HG03571 (cell line): ENCODE measurements around the gene DPT.
"Not testable (repeated sequence)": the region's sequence is repeated elsewhere in the genome, so short reads cannot be mapped to it uniquely, and the experiment has no call there.

Source experiments
- ATAC-seq: cut with Tn5 transposase; IDR thresholded peaks from one replicate; pipeline ENCODE4 v1.9.1; 2021; ENCODE audit not compliant: unreplicated experiment

The DPT gene

GRCh38 chr1:168728473-168729404 lies at the start of gene DPT:
Gene DPT (minus strand): TSS chr1:168729206. CDS start chr1:168729174, 32 bp downstream.
- ATAC-seq = no peak

- no peak for ATAC-seq
Observed at GRCh38 chr1:168775366-168775765, 46.4 kb upstream of the DPT start.

DNA sequence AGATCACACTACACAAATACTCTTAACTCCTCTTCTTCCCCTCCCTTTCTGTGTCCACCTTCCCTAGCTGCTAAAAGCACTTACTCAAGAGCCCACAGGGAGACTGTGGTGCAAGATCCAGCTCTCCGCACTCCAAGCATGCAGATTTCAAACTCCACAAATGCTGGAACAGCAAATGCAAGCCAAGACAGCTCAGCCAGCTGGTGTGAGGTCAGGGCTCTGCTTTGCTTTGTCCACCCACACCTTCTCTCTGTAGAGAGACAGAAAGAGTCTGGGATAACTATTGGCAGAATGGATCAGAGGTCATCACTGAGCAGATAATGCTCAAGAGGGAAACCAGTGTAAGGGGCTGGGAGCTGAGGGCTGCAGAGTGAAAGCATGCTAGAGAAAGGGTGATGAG lies 45.2 kb upstream of the DPT start:
- ATAC-seq = no peak

- no peak for ATAC-seq
Observed at GRCh38 chr1:168772428-168773060, 43.5 kb upstream of the DPT start.

- ATAC-seq = no peak
Observed at GRCh38 chr1:168771104-168771630, 42.2 kb upstream of the DPT start.

DNA sequence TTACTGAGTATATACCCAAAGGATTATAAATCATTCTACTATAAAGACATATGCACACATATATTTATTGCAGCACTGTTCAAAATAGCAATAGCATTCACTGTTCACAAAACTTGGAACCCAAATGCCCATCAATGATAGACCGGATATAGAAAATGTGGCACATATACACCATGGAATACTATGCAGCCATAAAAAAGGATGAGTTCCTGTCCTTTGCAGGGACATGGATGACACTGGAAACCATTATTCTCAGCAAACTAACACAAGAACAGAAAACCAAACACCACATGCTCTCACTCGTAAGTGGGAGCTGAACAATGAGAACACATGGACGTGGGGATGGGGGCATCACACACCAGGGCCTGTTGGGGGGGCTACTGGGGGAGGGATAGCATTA lies 40.9 kb upstream of the DPT start:
- not testable (repeated sequence) for ATAC-seq

DNA sequence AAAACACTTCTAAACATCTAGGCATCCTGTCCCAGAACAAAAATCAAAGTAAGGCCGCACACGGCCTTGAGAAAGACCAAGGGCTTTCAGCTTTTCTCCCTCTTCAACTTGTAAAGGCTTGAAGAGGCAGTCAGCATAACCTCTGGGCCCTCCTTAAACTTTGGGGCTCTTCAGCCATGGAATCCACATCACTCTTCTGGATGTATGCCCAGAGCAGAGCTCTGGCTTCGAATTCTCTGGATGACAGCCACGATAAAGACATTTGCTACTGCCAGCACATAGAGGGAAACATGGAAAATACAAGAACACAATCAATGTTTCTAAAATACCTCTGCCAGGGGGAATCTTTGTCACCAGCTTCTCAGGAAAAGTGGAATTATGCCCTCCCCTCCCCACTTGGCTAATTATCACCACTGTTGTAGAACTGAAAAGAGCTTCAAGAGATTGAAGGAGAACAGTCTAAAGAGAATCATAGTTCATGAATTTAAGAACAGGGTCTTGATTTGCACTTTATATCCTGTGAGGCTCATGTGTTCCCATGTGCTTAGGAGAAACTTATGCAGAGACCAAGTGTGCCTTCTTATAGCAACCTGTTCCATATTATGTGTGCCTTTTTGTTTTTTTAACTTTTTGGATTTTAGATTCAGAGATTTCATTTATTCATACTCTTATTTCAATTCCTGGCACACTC lies 39.0 kb upstream of the DPT start:
- no peak for ATAC-seq

- ATAC-seq = no peak
Observed at GRCh38 chr1:168766568-168766967, 37.6 kb upstream of the DPT start.

GRCh38 chr1:168763031-168763430 lies 34.0 kb upstream of the DPT start:
- ATAC-seq = no peak

DNA sequence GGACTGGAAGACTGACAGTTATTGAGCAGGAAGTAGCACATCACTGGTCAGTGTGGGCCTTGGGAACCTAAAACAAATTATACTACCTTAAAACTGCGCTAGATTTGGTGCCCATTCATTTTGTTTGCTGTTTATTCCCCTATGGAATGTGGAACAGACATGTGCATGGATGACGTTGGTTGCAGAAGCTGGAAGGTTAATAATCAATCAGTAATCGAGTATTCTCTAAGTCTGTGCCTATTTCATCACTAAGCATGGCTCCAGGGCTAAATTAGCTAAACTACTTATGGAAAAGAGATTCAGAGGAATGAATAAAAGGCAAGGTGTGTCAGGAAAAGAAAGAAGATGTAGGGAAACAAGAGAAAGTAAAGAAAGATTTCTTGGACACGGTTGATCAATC lies 33.5 kb upstream of the DPT start:
- ATAC-seq = no peak

DNA sequence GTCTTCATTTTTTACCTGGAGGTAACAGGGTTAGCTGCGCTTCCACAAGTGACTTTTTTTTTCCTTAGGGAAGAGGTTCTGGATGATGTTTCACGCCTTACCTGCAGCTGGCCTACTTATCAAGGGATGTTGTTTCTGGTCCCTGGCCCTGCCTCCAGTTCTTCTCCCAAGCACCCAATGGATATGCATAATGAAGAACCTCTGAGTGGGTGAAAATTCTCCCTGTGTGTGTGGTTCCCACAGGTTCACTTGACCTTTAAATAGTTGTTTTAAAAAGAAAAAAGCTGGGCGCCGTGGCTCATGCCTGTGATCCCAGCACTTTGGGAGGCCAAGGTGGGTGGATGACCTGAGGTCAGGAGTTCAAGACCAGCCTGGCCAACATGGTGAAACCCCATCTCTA lies 31.8 kb upstream of the DPT start:
- no peak for ATAC-seq

DNA sequence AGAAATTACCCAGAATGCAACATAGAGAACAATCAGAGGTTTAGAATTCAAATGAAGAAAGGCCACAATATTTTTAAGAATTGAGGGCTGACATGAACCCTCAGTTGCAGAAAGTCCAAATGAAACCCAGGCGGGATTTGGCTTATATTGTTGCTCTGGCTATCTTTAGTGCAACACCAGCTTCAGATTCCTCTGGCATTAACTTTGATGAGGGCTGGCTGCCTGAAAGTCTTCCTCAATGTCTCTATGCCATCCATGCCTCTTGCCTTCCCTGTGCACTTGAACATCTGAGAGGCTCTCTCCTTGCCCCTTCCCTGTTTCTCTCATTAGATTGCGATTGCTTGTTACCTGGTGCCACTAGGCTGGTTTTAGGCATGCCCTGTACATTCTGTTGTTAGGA lies 31.2 kb upstream of the DPT start:
- no peak for ATAC-seq

- no peak for ATAC-seq
Observed at GRCh38 chr1:168759077-168759476, 30.1 kb upstream of the DPT start.

GRCh38 chr1:168758503-168758902 lies 29.5 kb upstream of the DPT start:
- no peak for ATAC-seq

DNA sequence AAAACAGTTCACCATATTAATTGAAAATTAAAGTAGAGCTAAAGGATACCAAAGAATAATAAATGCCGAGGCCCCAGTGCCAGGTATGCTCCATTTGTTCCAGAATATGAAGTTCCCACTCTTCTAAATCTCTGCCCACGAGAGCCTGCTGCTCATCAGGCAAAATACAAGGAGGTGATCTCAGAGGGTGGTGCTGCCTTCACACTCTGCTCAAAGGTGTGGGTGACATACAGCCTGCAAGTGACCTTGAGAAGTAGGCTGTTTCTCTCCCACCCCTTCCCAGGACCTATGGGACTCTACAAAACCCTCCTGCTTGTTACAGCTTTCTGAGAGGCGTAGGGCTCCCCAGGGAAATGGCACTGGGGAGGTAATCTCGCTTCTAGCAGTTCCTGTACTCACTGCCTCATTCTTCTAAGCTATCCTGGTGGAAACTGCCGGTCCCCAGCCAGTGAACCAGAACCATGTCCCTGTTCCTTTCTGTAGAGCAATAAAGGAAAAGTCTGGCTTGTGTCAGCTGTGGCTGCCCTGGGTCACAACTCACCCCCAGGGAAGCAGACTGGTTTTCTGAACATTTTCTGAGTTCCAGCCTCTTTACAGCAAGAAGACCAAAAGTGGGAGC lies 26.9 kb upstream of the DPT start:
- ATAC-seq = no peak

DNA sequence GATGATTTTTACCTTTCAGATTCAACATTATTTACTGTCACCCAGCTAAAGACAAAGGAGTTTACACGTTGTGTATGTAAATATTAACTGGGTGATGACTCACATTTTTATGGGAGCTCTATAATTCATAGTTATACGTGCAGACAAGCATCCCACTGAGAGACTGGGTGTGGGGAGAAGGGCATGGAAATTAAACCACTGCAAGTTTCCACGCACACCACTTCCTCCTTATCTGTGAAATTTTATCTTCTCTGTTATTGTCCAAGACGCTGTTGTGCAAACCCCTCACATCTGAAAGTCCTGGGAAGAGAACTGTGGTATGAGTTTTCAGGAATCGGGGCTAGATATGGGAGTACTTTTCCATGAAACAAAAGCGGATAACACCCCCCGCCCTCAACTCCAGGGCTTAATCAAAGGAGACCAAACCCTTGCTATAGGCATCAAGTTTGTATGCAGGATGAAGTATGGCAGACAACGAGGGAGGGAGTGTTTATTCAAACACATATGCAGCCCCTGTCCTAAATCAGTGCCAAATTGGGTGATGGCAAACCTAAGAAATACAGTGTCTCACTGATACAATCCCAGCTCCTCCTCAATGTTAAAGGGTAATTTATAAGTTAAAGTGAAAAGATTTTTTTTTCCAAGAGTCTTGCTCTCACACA lies 23.3 kb upstream of the DPT start:
- ATAC-seq = no peak

DNA sequence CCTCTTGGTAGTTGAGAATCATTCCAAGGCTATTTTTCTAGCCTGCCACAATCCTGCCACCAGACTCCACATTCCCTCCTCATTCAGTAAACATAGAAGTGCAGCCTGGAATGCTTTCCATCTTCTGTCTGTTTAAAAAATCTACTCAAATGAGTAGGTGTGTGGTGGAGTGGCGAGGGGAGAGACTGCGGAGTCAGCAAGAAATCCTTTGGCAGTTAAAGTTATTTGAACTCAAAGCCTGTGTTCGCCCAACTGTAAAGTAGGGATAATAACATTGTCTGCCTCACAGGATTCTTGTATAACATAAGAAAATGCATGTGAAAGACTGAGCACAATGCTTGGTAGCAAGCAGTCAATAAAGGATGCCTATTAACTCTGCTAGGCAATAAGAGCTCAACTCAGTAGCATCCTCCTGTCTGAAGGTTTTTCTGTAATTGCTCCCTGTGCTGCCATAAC lies 22.2 kb upstream of the DPT start:
- no peak for ATAC-seq

DNA sequence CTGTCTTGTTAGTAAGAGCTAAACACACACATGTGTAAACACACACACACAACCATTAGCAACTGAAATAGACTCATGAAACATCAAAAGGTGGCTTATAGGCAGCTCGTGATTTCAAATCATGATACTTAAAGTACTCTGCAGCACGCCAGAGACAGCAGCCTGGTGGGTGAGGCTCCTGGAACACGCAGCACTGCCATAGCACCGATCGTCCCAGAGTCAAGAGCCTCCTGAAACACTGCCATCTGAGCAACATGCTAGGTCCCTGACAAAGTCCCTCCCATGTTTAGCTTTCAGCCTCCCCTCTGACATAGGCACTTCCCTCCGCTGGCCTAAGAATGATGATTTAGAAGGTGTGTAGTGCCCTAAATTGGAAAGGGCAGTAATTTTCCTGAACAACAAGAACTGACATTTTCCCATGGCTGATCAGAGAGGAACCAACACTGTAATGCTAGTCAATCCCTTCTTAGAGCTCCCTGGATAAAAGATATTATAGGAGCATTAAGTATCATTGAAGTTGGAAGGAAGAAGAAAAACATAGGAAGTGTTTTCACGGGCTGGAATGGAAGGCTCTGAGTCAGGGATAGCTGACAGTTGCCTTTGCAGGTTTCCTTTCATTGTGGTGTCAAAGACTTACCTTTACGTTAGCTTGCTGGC lies 14.1 kb upstream of the DPT start:
- no peak for ATAC-seq

DNA sequence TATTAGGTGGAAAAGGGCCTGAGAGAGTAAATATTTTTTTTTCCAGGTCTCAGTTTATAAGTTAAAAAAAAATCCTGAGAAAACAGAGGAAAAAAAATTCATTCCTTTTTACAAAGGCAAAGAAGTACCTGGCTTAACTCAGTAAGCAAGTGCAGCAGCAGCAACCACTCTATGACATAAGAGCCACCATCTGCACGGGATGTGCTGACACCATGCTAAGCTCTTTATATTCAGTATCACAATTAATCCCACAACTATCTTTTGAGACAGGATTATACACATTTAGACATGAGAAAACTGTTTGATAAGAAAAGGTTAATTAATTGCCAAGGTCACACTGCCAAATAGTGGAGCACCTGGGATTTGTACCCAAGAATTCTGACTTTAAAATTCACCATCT lies 13.4 kb upstream of the DPT start:
- ATAC-seq = no peak

- ATAC-seq = no peak
Observed at GRCh38 chr1:168739908-168740307, 10.9 kb upstream of the DPT start.
